Keratinocyte (primary cell): Measurements from ENCODE around the gene IL21R. TPM values are rescaled to one million over a fixed set of nuclear protein-coding genes. Genes with fewer than 3 reads are reported as not detected.

ENCODE experiments used
- DNase-seq: peaks from one replicate; pipeline ENCODE4 v3.0.0-alpha.2; 2011; ENCODE audit warnings: low read depth, missing footprints, low spot score
- FAIRE-seq: peaks from 2 replicates; lab custom pipeline; 2011; peaks lifted over from hg19 to GRCh38; lab: Jason Lieb, UNC
- H2AFZ ChIP-seq: 2 replicates; pipeline ENCODE4 v1.6.0; 2012; ENCODE audit warnings: low read length, control low read depth, inconsistent platforms; ENCODE audit not compliant: control insufficient read depth
- H3K27ac ChIP-seq: 2 replicates; pipeline ENCODE4 v1.5.1; 2011; ENCODE audit warnings: low read length; ENCODE audit not compliant: control insufficient read depth, insufficient read depth
- H3K27me3 ChIP-seq: 3 replicates; pipeline ENCODE4 v1.6.0; 2011; ENCODE audit warnings: low read length; ENCODE audit not compliant: control insufficient read depth, insufficient read depth; ENCODE audit errors: extremely low read depth
- H3K36me3 ChIP-seq, 2 experiments: 2 replicates in 1 of 2; 3 replicates in 1 of 2; pipeline ENCODE4 v1.5.1; 2011; ENCODE audit warnings: low read length in 2 of 2, mild to moderate bottlenecking in 1 of 2; ENCODE audit not compliant: control insufficient read depth in 2 of 2, insufficient read depth in 2 of 2; ENCODE audit errors: extremely low read depth in 1 of 2
- H3K4me1 ChIP-seq: 3 replicates; pipeline ENCODE4 v1.5.1; 2011; ENCODE audit warnings: low read length; ENCODE audit not compliant: control insufficient read depth, insufficient read depth; ENCODE audit errors: extremely low read depth
- H3K4me2 ChIP-seq: 3 replicates; pipeline ENCODE4 v1.6.0; 2011; ENCODE audit warnings: low read depth, low read length; ENCODE audit not compliant: control insufficient read depth, insufficient read depth; ENCODE audit errors: extremely low read depth
- H3K4me3 ChIP-seq, 3 experiments: fragments of 200-600 bp in 1 of 3; sonication (generic) in 1 of 3; 2 replicates in 2 of 3; 3 replicates in 1 of 3; pipeline ENCODE4 v1.5.1; 2011 to 2016; ENCODE audit warnings: low read length in 3 of 3, mild to moderate bottlenecking in 3 of 3, control low read depth in 2 of 3, inconsistent platforms in 1 of 3, low read depth in 1 of 3, mixed read lengths in 1 of 3, mixed run types in 1 of 3, moderate library complexity in 1 of 3; ENCODE audit not compliant: control insufficient read depth in 2 of 3, insufficient read depth in 2 of 3; ENCODE audit errors: extremely low read depth in 1 of 3
- H3K79me2 ChIP-seq: 2 replicates; pipeline ENCODE4 v1.6.0; 2012; ENCODE audit warnings: low read length; ENCODE audit not compliant: control insufficient read depth, insufficient read depth
- H3K9ac ChIP-seq: 3 replicates; pipeline ENCODE4 v1.6.0; 2011; ENCODE audit warnings: low read length; ENCODE audit not compliant: control insufficient read depth, insufficient read depth; ENCODE audit errors: extremely low read depth
- H3K9me1 ChIP-seq: 3 replicates; pipeline ENCODE4 v1.6.0; 2011; ENCODE audit warnings: low read length; ENCODE audit not compliant: control insufficient read depth, insufficient read depth; ENCODE audit errors: extremely low read depth
- H3K9me3 ChIP-seq: 2 replicates; pipeline ENCODE4 v1.5.1; 2012; ENCODE audit warnings: low read depth, low read length; ENCODE audit not compliant: control insufficient read depth
- H4K20me1 ChIP-seq: 3 replicates; pipeline ENCODE4 v1.6.0; 2011; ENCODE audit warnings: low read length; ENCODE audit not compliant: control insufficient read depth, insufficient read depth; ENCODE audit errors: extremely low read depth
- EZH2 ChIP-seq: IDR thresholded peaks from one replicate; pipeline ENCODE4 v1.6.1; 2012; ENCODE audit warnings: inconsistent platforms, mild to moderate bottlenecking, low read length, moderate library complexity
- dilution Hi-C: fragments of 300-500 bp; cut with MboI; formaldehyde crosslinking; loops from one replicate; pipeline ENCODE4 v1.7.0; 2020; ENCODE audit warnings: low sequenced_read_pairs; ENCODE audit not compliant: extremely low pct_ligation_motif_present
- polyA plus RNA-seq, 5 experiments: library from polyadenylated mRNA; depleted of rRNA in 3 of 5; stranded (reverse) in 3 of 5; stranded (forward) in 1 of 5; unstranded in 1 of 5; fragments of >200 nt; gene quantifications; 1 replicate in 1 of 5; 2 replicates in 3 of 5; 3 replicates in 1 of 5; pipeline versions ENCODE4 v1.2.1 to v1.2.3, GENCODE V29; 2011 to 2012; ENCODE audit warnings: missing spikeins in 2 of 5, low read depth in 1 of 5, low replicate concordance in 1 of 5
- TF ChIP-seq, protein P1 (sequence below), 3 experiments: IDR thresholded peaks in 1 of 3; conservative IDR thresholded peaks in 1 of 3; optimal IDR thresholded peaks in 1 of 3; 2 replicates in 2 of 3; 3 replicates in 1 of 3; pipeline versions ENCODE3 to v1.5.1; 2011; ENCODE audit warnings: low read length in 3 of 3, mild to moderate bottlenecking in 3 of 3, moderate library complexity in 2 of 3, control low read depth in 1 of 3, inconsistent platforms in 1 of 3; ENCODE audit not compliant: insufficient read depth in 2 of 3; ENCODE audit errors: extremely low read depth in 1 of 3

Gene IL21R
- polyA plus RNA-seq, 1 donor (not counting 4 experiments of a cell fraction or from before 2014, with no cell fraction given) = 0.12 TPM

DNA sequence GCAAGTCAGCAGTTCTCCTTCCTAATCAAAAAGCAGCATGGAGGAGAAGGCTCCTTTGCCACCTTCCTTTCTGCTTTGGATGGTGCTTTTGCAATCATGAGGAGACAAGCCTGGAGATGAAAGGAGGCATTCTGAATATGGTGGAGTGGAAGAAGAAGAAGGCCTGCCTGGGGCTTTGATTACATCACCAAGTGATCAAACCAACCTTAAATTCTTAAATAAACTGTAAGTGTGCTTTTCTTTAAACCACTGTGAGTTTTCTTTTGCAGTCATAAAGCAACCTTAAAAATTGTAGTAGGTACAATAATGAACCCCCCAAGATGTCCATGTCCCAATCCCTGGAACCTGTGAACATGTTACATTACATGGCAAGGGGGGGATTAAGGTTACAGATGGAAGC, 31.7 kb upstream of the IL21R start:
- no peak overlapping the region for H3K4me3 ChIP-seq
- H3K4me1 ChIP-seq = peaks cover 20% of the 10 kb centered on the region
- TF ChIP-seq EZH2 = no peak
- TF ChIP-seq, protein P1, sequence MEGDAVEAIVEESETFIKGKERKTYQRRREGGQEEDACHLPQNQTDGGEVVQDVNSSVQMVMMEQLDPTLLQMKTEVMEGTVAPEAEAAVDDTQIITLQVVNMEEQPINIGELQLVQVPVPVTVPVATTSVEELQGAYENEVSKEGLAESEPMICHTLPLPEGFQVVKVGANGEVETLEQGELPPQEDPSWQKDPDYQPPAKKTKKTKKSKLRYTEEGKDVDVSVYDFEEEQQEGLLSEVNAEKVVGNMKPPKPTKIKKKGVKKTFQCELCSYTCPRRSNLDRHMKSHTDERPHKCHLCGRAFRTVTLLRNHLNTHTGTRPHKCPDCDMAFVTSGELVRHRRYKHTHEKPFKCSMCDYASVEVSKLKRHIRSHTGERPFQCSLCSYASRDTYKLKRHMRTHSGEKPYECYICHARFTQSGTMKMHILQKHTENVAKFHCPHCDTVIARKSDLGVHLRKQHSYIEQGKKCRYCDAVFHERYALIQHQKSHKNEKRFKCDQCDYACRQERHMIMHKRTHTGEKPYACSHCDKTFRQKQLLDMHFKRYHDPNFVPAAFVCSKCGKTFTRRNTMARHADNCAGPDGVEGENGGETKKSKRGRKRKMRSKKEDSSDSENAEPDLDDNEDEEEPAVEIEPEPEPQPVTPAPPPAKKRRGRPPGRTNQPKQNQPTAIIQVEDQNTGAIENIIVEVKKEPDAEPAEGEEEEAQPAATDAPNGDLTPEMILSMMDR (optimal IDR thresholded peaks at IDR 0.05 in 1 of 3, IDR thresholded peaks at IDR 0.05 in 1 of 3, conservative IDR thresholded peaks at IDR 0.05 in 1 of 3; ENCODE audit: extremely low read depth in 1 of 3, insufficient read depth in 2 of 3, low read length in 3 of 3) = no peak
- no peak overlapping the region for H3K9ac ChIP-seq
- no peaks in the 10 kb centered on the region for H3K9me1 ChIP-seq
- no peak overlapping the region for H3K4me2 ChIP-seq
- no peak overlapping the region for H2AFZ ChIP-seq
- FAIRE-seq (no peak), DNase-seq (no peak)
- peaks cover 4% of the 10 kb centered on the region for H3K9me3 ChIP-seq
- no peaks in the 10 kb centered on the region for H3K79me2 ChIP-seq
- H3K36me3 ChIP-seq = no peaks in the 10 kb centered on the region
- H4K20me1 ChIP-seq = no peaks in the 10 kb centered on the region
- H3K27ac ChIP-seq = no peak overlapping the region
- dilution Hi-C loops = no loop called here
- no peaks in the 10 kb centered on the region for H3K27me3 ChIP-seq

DNA sequence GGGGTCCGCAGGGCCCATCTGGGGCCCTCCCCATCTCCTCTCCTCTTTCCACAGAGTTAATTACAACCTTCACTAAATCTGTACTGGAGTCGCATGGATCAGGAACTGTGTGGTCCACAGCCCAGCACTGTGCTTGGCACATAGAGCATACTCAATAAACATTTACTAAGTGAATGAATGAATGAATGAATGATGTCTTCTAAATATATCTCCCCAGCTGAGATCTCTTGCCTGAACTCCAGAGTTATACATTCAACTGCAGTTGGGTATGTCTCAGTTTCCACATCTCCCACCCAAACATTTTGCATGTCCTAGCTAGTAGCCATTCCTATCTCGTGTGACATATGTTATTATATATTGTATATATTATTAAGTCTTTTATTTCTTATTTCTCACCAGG, 28.7 kb upstream of the IL21R start:
- FAIRE-seq = no peak
- dilution Hi-C loops = no loop called here

More for the DNA sequence above, 28.7 kb upstream of the IL21R start:
- H3K4me1 ChIP-seq = no peaks in the 10 kb centered on the region
- H3K4me3 ChIP-seq = no peak overlapping the region
- H3K4me2 ChIP-seq = no peak overlapping the region
- TF ChIP-seq, protein P1 (optimal IDR thresholded peaks at IDR 0.05 in 1 of 3, IDR thresholded peaks at IDR 0.05 in 1 of 3, conservative IDR thresholded peaks at IDR 0.05 in 1 of 3; ENCODE audit: extremely low read depth in 1 of 3, insufficient read depth in 2 of 3, low read length in 3 of 3) = no peak
- TF ChIP-seq EZH2 = no peak
- no peak for DNase-seq
- no peaks in the 10 kb centered on the region for H3K9me3 ChIP-seq
- no peaks in the 10 kb centered on the region for H4K20me1 ChIP-seq
- H3K79me2 ChIP-seq = no peaks in the 10 kb centered on the region
- no peaks in the 10 kb centered on the region for H3K27me3 ChIP-seq
- no peaks in the 10 kb centered on the region for H3K36me3 ChIP-seq
- no peaks in the 10 kb centered on the region for H3K9me1 ChIP-seq
- H2AFZ ChIP-seq = no peak overlapping the region
- H3K9ac ChIP-seq = no peak overlapping the region
- no peak overlapping the region for H3K27ac ChIP-seq
